Activated CD4-positive, alpha-beta T cell treated with anti-CD3 and anti-CD28 coated beads, Interleukin-2, amount 10 ng/mL, durations not matched to agents 7 days and 5 days (primary cell): Measurements from ENCODE around the gene IER3IP1. TPM values are rescaled to one million over a fixed set of nuclear protein-coding genes. Genes with fewer than 3 reads are reported as not detected.
"Not testable (repeated sequence)": the region's sequence is repeated elsewhere in the genome, so short reads cannot be mapped to it uniquely, and the experiment has no call there.

ENCODE experiments used
- CTCF ChIA-PET: fragments of 350-600 bp; sonication (Branson Sonifier 250); formaldehyde crosslinking; loops from one replicate; lab custom pipeline; 2021; ENCODE audit warnings: antibody characterized with exemption; lab: Charles Lee
- POLR2A ChIA-PET: fragments of 350-600 bp; sonication (Branson Sonifier 250); formaldehyde crosslinking; loops from one replicate; lab custom pipeline; 2021; ENCODE audit warnings: antibody characterized with exemption; lab: Charles Lee
- DNase-seq: peaks from one replicate; pipeline ENCODE4 v3.0.0-alpha.2; 2020
- H3K27ac Mint-ChIP-seq: one replicate; pipeline ENCODE4 v1.8.0; 2021; ENCODE audit warnings: mild to moderate bottlenecking, moderate library complexity, mixed read lengths
- H3K27me3 Mint-ChIP-seq: one replicate; pipeline ENCODE4 v1.8.0; 2021; ENCODE audit warnings: mixed read lengths
- H3K36me3 Mint-ChIP-seq: one replicate; pipeline ENCODE4 v1.8.0; 2021; ENCODE audit warnings: low read depth, mixed read lengths
- H3K4me1 Mint-ChIP-seq: one replicate; pipeline ENCODE4 v1.8.0; 2021; ENCODE audit warnings: mixed read lengths
- H3K4me3 Mint-ChIP-seq: one replicate; pipeline ENCODE4 v1.8.0; 2021; ENCODE audit warnings: mild to moderate bottlenecking, moderate library complexity, mixed read lengths
- H3K9me3 Mint-ChIP-seq: one replicate; pipeline ENCODE4 v1.8.0; 2021; ENCODE audit warnings: mixed read lengths
- total RNA-seq, 2 experiments: library from RNA; stranded (reverse); gene quantifications; one replicate each; pipeline ENCODE4 v1.2.3, GENCODE V29; 2021

IER3IP1 gene
- total RNA-seq = 10 to 100 TPM; 10.5 to 11.7 TPM

- POLR2A ChIA-PET = no interaction called here
- H3K4me1 Mint-ChIP-seq = peaks cover 2% of the 10 kb centered on the region
- H3K27me3 Mint-ChIP-seq = no peaks in the 10 kb centered on the region
- H3K4me3 Mint-ChIP-seq = no peak within 1 kb of the TSS
- peak; percentile 89 for DNase-seq
- no peak within 1 kb of the TSS for H3K27ac Mint-ChIP-seq
- H3K36me3 Mint-ChIP-seq = peaks cover 3% of the 10 kb centered on the region
- no peaks in the 10 kb centered on the region for H3K9me3 Mint-ChIP-seq
- CTCF ChIA-PET = no interaction called here
Observed at GRCh38 chr18:47175898-47176575, at the start of gene IER3IP1. IER3IP1 (minus strand) TSS chr18:47176364; CDS start chr18:47176277, 87 bp downstream.

- CTCF ChIA-PET = interaction anchor here (0.6 to 0.9 kb wide), 3 partner anchors 9 to 1025 kb away, joined by 3 to 4 read pairs (median 4); no protein-coding TSS in a partner anchor
- POLR2A ChIA-PET = no interaction called here
- H3K36me3 Mint-ChIP-seq = no peaks in the 10 kb centered on the region
- H3K9me3 Mint-ChIP-seq = no peaks in the 10 kb centered on the region
- no peaks in the 10 kb centered on the region for H3K4me1 Mint-ChIP-seq
- DNase-seq = peak; percentile 26
- H3K27ac Mint-ChIP-seq = no peak overlapping the region
- H3K27me3 Mint-ChIP-seq = peaks cover 59% of the 10 kb centered on the region
- H3K4me3 Mint-ChIP-seq = no peak overlapping the region
Observed at GRCh38 chr18:47215554-47216138, 39.5 kb upstream of the IER3IP1 start.

GRCh38 chr18:47209171-47209570 is 33.0 kb upstream of the IER3IP1 start:
- H3K36me3 Mint-ChIP-seq = no peaks in the 10 kb centered on the region
- H3K27me3 Mint-ChIP-seq = peaks cover 62% of the 10 kb centered on the region
- H3K4me3 Mint-ChIP-seq = no peak overlapping the region
- CTCF ChIA-PET = no interaction called here
- H3K4me1 Mint-ChIP-seq = no peaks in the 10 kb centered on the region
- no peaks in the 10 kb centered on the region for H3K9me3 Mint-ChIP-seq
- H3K27ac Mint-ChIP-seq = no peak overlapping the region
- DNase-seq = no peak
- POLR2A ChIA-PET = no interaction called here

- Mint-ChIP-seq H3K4me1 (no peaks in the 10 kb centered on the region), H3K9me3 (no peaks in the 10 kb centered on the region), H3K4me3 (no peak overlapping the region), H3K27me3 (peaks cover 50% of the 10 kb centered on the region), H3K36me3 (no peaks in the 10 kb centered on the region), H3K27ac (no peak overlapping the region)
- POLR2A ChIA-PET = no interaction called here
- CTCF ChIA-PET = no interaction called here
- DNase-seq = no peak
Observed at GRCh38 chr18:47206945-47207637, 30.9 kb upstream of the IER3IP1 start.

- Mint-ChIP-seq H3K4me3 (no peak overlapping the region), H3K4me1 (no peaks in the 10 kb centered on the region), H3K27ac (no peak overlapping the region), H3K9me3 (no peaks in the 10 kb centered on the region), H3K27me3 (peaks cover 44% of the 10 kb centered on the region), H3K36me3 (no peaks in the 10 kb centered on the region)
- DNase-seq = peak; percentile 48
- ChIA-PET POLR2A (no interaction called here), CTCF (interaction anchor here (1.1 to 1.5 kb wide), 8 partner anchors 14 to 151 kb away, joined by 3 to 4 read pairs (median 3); partner anchors contain the start of gene HDHD2)
Observed at GRCh38 chr18:47204908-47205522, 28.9 kb upstream of the IER3IP1 start.

GRCh38 chr18:47203626-47204464 is 27.7 kb upstream of the IER3IP1 start:
- Mint-ChIP-seq H3K27ac (no peak overlapping the region), H3K27me3 (peaks cover 36% of the 10 kb centered on the region), H3K4me1 (no peaks in the 10 kb centered on the region), H3K4me3 (no peak overlapping the region), H3K36me3 (no peaks in the 10 kb centered on the region), H3K9me3 (no peaks in the 10 kb centered on the region)
- ChIA-PET CTCF (interaction anchor here (1.1 to 1.5 kb wide), 6 partner anchors 13 to 150 kb away, joined by 3 to 4 read pairs (median 3); partner anchors contain the start of gene HDHD2), POLR2A (no interaction called here)
- DNase-seq = no peak

- H3K9me3 Mint-ChIP-seq, POLR2A ChIA-PET, H3K4me1 Mint-ChIP-seq, H3K36me3 Mint-ChIP-seq, CTCF ChIA-PET, H3K4me3 Mint-ChIP-seq, H3K27ac Mint-ChIP-seq, DNase-seq: not testable (repeated sequence)
- peaks cover 27% of the 10 kb centered on the region for H3K27me3 Mint-ChIP-seq
Observed at GRCh38 chr18:47195961-47196360, 19.8 kb upstream of the IER3IP1 start.

GRCh38 chr18:47191961-47192360 is 15.8 kb upstream of the IER3IP1 start:
- Mint-ChIP-seq H3K27me3 (peaks cover 9% of the 10 kb centered on the region), H3K9me3 (no peaks in the 10 kb centered on the region), H3K4me3 (no peak overlapping the region), H3K36me3 (no peaks in the 10 kb centered on the region), H3K4me1 (peaks cover 1% of the 10 kb centered on the region), H3K27ac (no peak overlapping the region)
- no peak for DNase-seq
- ChIA-PET POLR2A (no interaction called here), CTCF (no interaction called here)

GRCh38 chr18:47187721-47188120 is 11.6 kb upstream of the IER3IP1 start:
- POLR2A ChIA-PET = no interaction called here

GRCh38 chr18:47184419-47185050 is 8.4 kb upstream of the IER3IP1 start:
- no peak overlapping the region for H3K27ac Mint-ChIP-seq
- H3K36me3 Mint-ChIP-seq = no peaks in the 10 kb centered on the region
- H3K4me3 Mint-ChIP-seq = no peak overlapping the region
- H3K9me3 Mint-ChIP-seq = peaks cover 24% of the 10 kb centered on the region
- POLR2A ChIA-PET = no interaction called here
- H3K4me1 Mint-ChIP-seq = no peaks in the 10 kb centered on the region
- DNase-seq = no peak
- H3K27me3 Mint-ChIP-seq = peaks cover 7% of the 10 kb centered on the region
- CTCF ChIA-PET = no interaction called here

More at GRCh38 chr18:47187721-47188120, 11.6 kb upstream of the IER3IP1 start:
- DNase-seq = no peak
- no peaks in the 10 kb centered on the region for H3K4me1 Mint-ChIP-seq
- H3K36me3 Mint-ChIP-seq = no peaks in the 10 kb centered on the region
- H3K9me3 Mint-ChIP-seq = peaks cover 24% of the 10 kb centered on the region
- CTCF ChIA-PET = interaction anchor here (1.0 kb wide), 1 partner anchor 17 kb away, joined by 4 read pairs; no protein-coding TSS in a partner anchor
- H3K4me3 Mint-ChIP-seq = no peak overlapping the region
- H3K27me3 Mint-ChIP-seq = peaks cover 7% of the 10 kb centered on the region
- no peak overlapping the region for H3K27ac Mint-ChIP-seq

GRCh38 chr18:47182156-47182555 is 6.0 kb upstream of the IER3IP1 start:
- H3K27ac Mint-ChIP-seq, H3K4me3 Mint-ChIP-seq, POLR2A ChIA-PET, H3K27me3 Mint-ChIP-seq, H3K4me1 Mint-ChIP-seq, H3K36me3 Mint-ChIP-seq, DNase-seq: not testable (repeated sequence)
- peaks cover 24% of the 10 kb centered on the region for H3K9me3 Mint-ChIP-seq
- CTCF ChIA-PET = interaction anchor here (0.6 kb wide), 1 partner anchor 17 kb away, joined by 3 read pairs; no protein-coding TSS in a partner anchor
